Skeletal muscle tissue (tissue), 4 donors: ENCODE results near the gene PHTF2. TPM values are rescaled to one million over a fixed set of nuclear protein-coding genes. Genes with fewer than 3 reads are reported as not detected.

Experiments
- H3K27ac ChIP-seq: one replicate; pipeline ENCODE4 v1.7.0; 2013; ENCODE audit warnings: mild to moderate bottlenecking, low read depth, low read length, inconsistent platforms
- H3K27me3 ChIP-seq, 3 donors: one replicate each; pipeline ENCODE4 v1.7.0; 2013; ENCODE audit warnings: low read length in 3 of 3; ENCODE audit not compliant: control insufficient read depth in 3 of 3, insufficient read depth in 3 of 3
- H3K36me3 ChIP-seq, 3 donors: one replicate each; pipeline ENCODE4 v1.7.0; 2013; ENCODE audit warnings: low read length in 3 of 3; ENCODE audit not compliant: control insufficient read depth in 3 of 3, insufficient read depth in 3 of 3
- H3K4me1 ChIP-seq, 3 donors: one replicate each; pipeline ENCODE4 v1.7.0; 2013; ENCODE audit warnings: low read length in 3 of 3, mild to moderate bottlenecking in 3 of 3; ENCODE audit not compliant: control insufficient read depth in 3 of 3, insufficient read depth in 3 of 3
- H3K4me3 ChIP-seq, 3 donors: one replicate each; pipeline ENCODE4 v1.7.0; 2013; ENCODE audit warnings: low read length in 3 of 3
- H3K9ac ChIP-seq, 3 donors: one replicate each; pipeline ENCODE4 v1.7.0; 2013; ENCODE audit warnings: low read length in 3 of 3, mild to moderate bottlenecking in 3 of 3, moderate library complexity in 2 of 3, low read depth in 1 of 3
- H3K9me3 ChIP-seq, 3 donors: one replicate each; pipeline ENCODE4 v1.7.0; 2013; ENCODE audit warnings: low read length in 3 of 3; ENCODE audit not compliant: control insufficient read depth in 3 of 3
- total RNA-seq: library from RNA; depleted of rRNA; stranded (reverse); fragments of >200 nt; gene quantifications from one replicate; pipeline ENCODE4 v1.2.3, GENCODE V29; 2014
- donor health status: Osteomylitis.

The PHTF2 gene
- total RNA-seq, 1 donor from 2014 or later: 14.6 TPM

- peak overlapping the region; percentile 63 for H3K27ac ChIP-seq
- H3K9me3 ChIP-seq: no peaks in the 10 kb centered on the region
- peak overlapping the region; percentile 18 to 47 (median 42) for H3K9ac ChIP-seq
- H3K36me3 ChIP-seq: no peaks in the 10 kb centered on the region
- no peaks in the 10 kb centered on the region for H3K27me3 ChIP-seq
- peaks cover 0 to 14% (median 12%) of the 10 kb centered on the region in 3 donors for H3K4me1 ChIP-seq
- no peak overlapping the region for H3K4me3 ChIP-seq
These were observed 38.7 kb downstream of the PHTF2 start for GRCh38 chr7:77837275-77837674.

- H3K9me3 ChIP-seq: no peaks in the 10 kb centered on the region
- H3K36me3 ChIP-seq: no peaks in the 10 kb centered on the region
- peak overlapping the region; percentile 82 for H3K27ac ChIP-seq
- H3K27me3 ChIP-seq: no peaks in the 10 kb centered on the region
- H3K4me1 ChIP-seq: peaks cover 0 to 14% (median 12%) of the 10 kb centered on the region in 3 donors
- peak overlapping the region in 1 of 3 donors; percentile 18 for H3K9ac ChIP-seq
- peak overlapping the region in 1 of 3 donors; percentile 14 for H3K4me3 ChIP-seq
These were observed 39.4 kb downstream of the PHTF2 start for GRCh38 chr7:77837966-77838365.

- no peaks in the 10 kb centered on the region for H3K27me3 ChIP-seq
- no peaks in the 10 kb centered on the region for H3K36me3 ChIP-seq
- peak overlapping the region; percentile 13 to 77 (median 47) for H3K4me3 ChIP-seq
- H3K27ac ChIP-seq: peak overlapping the region; percentile 82
- peak overlapping the region; percentile 29 to 86 (median 34) for H3K9ac ChIP-seq
- H3K9me3 ChIP-seq: no peaks in the 10 kb centered on the region
- H3K4me1 ChIP-seq: peaks cover 0 to 12% (median 11%) of the 10 kb centered on the region in 3 donors
These were observed 40.4 kb downstream of the PHTF2 start for GRCh38 chr7:77838929-77839491.

- no peaks in the 10 kb centered on the region for H3K9me3 ChIP-seq
- peak overlapping the region; percentile 46 to 77 (median 61) for H3K4me3 ChIP-seq
- H3K27ac ChIP-seq: peak overlapping the region; percentile 82
These were observed 41.3 kb downstream of the PHTF2 start for GRCh38 chr7:77839919-77840318.

GRCh38 chr7:77843194-77843593 is 44.6 kb downstream of the PHTF2 start:
- Histone ChIP-seq H3K4me1 (peaks cover 1 to 9% (median 9%) of the 10 kb centered on the region in 3 donors), H3K36me3 (no peaks in the 10 kb centered on the region), H3K9me3 (no peaks in the 10 kb centered on the region), H3K9ac (no peak overlapping the region), H3K4me3 (no peak overlapping the region), H3K27ac (peak overlapping the region; percentile 12), H3K27me3 (no peaks in the 10 kb centered on the region)

More at GRCh38 chr7:77839919-77840318, 41.3 kb downstream of the PHTF2 start:
- Histone ChIP-seq H3K9ac (peak overlapping the region; percentile 29 to 86 (median 46)), H3K36me3 (no peaks in the 10 kb centered on the region), H3K27me3 (no peaks in the 10 kb centered on the region), H3K4me1 (peaks cover 0 to 7% (median 6%) of the 10 kb centered on the region in 3 donors)

GRCh38 chr7:77846317-77847092 is 47.9 kb downstream of the PHTF2 start:
- H3K27me3 ChIP-seq: no peaks in the 10 kb centered on the region
- no peak overlapping the region for H3K27ac ChIP-seq
- H3K36me3 ChIP-seq: no peaks in the 10 kb centered on the region
- peaks cover 0 to 9% (median 7%) of the 10 kb centered on the region in 3 donors for H3K4me1 ChIP-seq
- no peak overlapping the region for H3K9ac ChIP-seq
- H3K9me3 ChIP-seq: no peaks in the 10 kb centered on the region
- H3K4me3 ChIP-seq: no peak overlapping the region

- Histone ChIP-seq H3K4me3 (peak overlapping the region in 2 of 3 donors; percentile 49 to 52), H3K9me3 (peaks cover 0 to 7% (median 6%) of the 10 kb centered on the region in 3 donors), H3K4me1 (peaks cover 14 to 21% (median 15%) of the 10 kb centered on the region in 3 donors), H3K9ac (peak overlapping the region in 1 of 3 donors; percentile 38), H3K27ac (peak overlapping the region; percentile 54), H3K27me3 (no peaks in the 10 kb centered on the region), H3K36me3 (peaks cover 2 to 7% (median 7%) of the 10 kb centered on the region in 3 donors)
These were observed 57.0 kb downstream of the PHTF2 start for GRCh38 chr7:77855371-77856083.

- Histone ChIP-seq H3K9me3 (peaks cover 0 to 7% (median 6%) of the 10 kb centered on the region in 3 donors), H3K27ac (no peak overlapping the region), H3K4me3 (no peak overlapping the region), H3K27me3 (no peaks in the 10 kb centered on the region), H3K36me3 (peaks cover 2 to 7% (median 7%) of the 10 kb centered on the region in 3 donors), H3K9ac (no peak overlapping the region), H3K4me1 (peaks cover 15 to 28% (median 19%) of the 10 kb centered on the region in 3 donors)
These were observed 59.7 kb downstream of the PHTF2 start for GRCh38 chr7:77858278-77858677.

- Histone ChIP-seq H3K27ac (no peak overlapping the region), H3K27me3 (no peaks in the 10 kb centered on the region), H3K4me3 (no peak overlapping the region)
These were observed 60.8 kb downstream of the PHTF2 start for GRCh38 chr7:77859343-77859742.

More at GRCh38 chr7:77859343-77859742, 60.8 kb downstream of the PHTF2 start:
- peaks cover 2 to 7% (median 7%) of the 10 kb centered on the region in 3 donors for H3K36me3 ChIP-seq
- peaks cover 15 to 22% (median 19%) of the 10 kb centered on the region in 3 donors for H3K4me1 ChIP-seq
- no peak overlapping the region for H3K9ac ChIP-seq
- peaks cover 0 to 7% (median under 1%) of the 10 kb centered on the region in 3 donors for H3K9me3 ChIP-seq
